Stimulated activated CD8-positive, alpha-beta memory T cell treated with anti-CD3 and anti-CD28 coated beads, Interleukin-15, amount 100 ng/mL, for 4 hours (primary cell): Measurements from ENCODE around the gene STK32C.
A peak's percentile ranks its signal among the peaks of the same experiment; 100 is the strongest.
"Not testable (repeated sequence)": the region's sequence is repeated elsewhere in the genome, so short reads cannot be mapped to it uniquely, and the experiment has no call there.

Source experiments
- DNase-seq, 2 donors: peaks; one replicate each; pipeline ENCODE4 v3.0.0-alpha.2; 2020; ENCODE audit warnings: low read depth in 2 of 2

Gene STK32C

GRCh38 chr10:132337854-132338253 lies 30.1 kb upstream of the STK32C start:
- not testable (repeated sequence) for DNase-seq

GRCh38 chr10:132336919-132337407 lies 29.2 kb upstream of the STK32C start:
- no peak for DNase-seq

- DNase-seq, result no peak
Observed at GRCh38 chr10:132336064-132336746, 28.5 kb upstream of the STK32C start.

- DNase-seq, result peak in 1 of 2 donors; percentile 23
Observed at GRCh38 chr10:132335189-132336063, 27.7 kb upstream of the STK32C start.

- no peak for DNase-seq
Observed at GRCh38 chr10:132334631-132335188, 27.0 kb upstream of the STK32C start.

- DNase-seq, result no peak
Observed at GRCh38 chr10:132333386-132333785, 25.6 kb upstream of the STK32C start.

- no peak for DNase-seq
Observed at GRCh38 chr10:132332433-132332754, 24.6 kb upstream of the STK32C start.

GRCh38 chr10:132331601-132332432 lies 24.1 kb upstream of the STK32C start, which contains the start of gene LRRC27:
Gene LRRC27 (plus strand): TSS chr10:132332193. CDS start chr10:132333525, 1,332 bp downstream.
- DNase-seq, result peak; percentile 98 to 100

- no peak for DNase-seq
Observed at GRCh38 chr10:132330486-132330833, 22.7 kb upstream of the STK32C start.

- peak in 1 of 2 donors; percentile 7 for DNase-seq
Observed at GRCh38 chr10:132329565-132330485, 22.1 kb upstream of the STK32C start.

- DNase-seq, result no peak
Observed at GRCh38 chr10:132328738-132329137, 21.0 kb upstream of the STK32C start.

- no peak for DNase-seq
Observed at GRCh38 chr10:132328106-132328505, 20.4 kb upstream of the STK32C start.

- peak in 1 of 2 donors; percentile 39 for DNase-seq
Observed at GRCh38 chr10:132326925-132327324, 19.2 kb upstream of the STK32C start.

- no peak for DNase-seq
Observed at GRCh38 chr10:132326344-132326889, 18.7 kb upstream of the STK32C start.

GRCh38 chr10:132324186-132324585 lies 16.4 kb upstream of the STK32C start:
- DNase-seq, result no peak

- DNase-seq, result no peak
Observed at GRCh38 chr10:132322586-132323048, 14.9 kb upstream of the STK32C start.

- DNase-seq, result no peak
Observed at GRCh38 chr10:132321726-132322125, 14.0 kb upstream of the STK32C start.

GRCh38 chr10:132320654-132321469 lies 13.1 kb upstream of the STK32C start:
- DNase-seq, result no peak
